Mesendoderm (in vitro differentiated cells): Measurements from ENCODE around the gene TWF2.
A peak's percentile ranks its signal among the peaks of the same experiment; 100 is the strongest.

ENCODE experiments used
- DNase-seq: peaks from one replicate; pipeline ENCODE4 v3.0.0; 2013
- H2AK5ac ChIP-seq: 2 replicates; pipeline ENCODE4 v1.6.1; 2013; ENCODE audit warnings: low read length, inconsistent platforms
- H2BK120ac ChIP-seq: 2 replicates; pipeline ENCODE4 v1.6.1; 2013; ENCODE audit warnings: low read depth, mild to moderate bottlenecking, low read length, moderate library complexity, mixed read lengths
- H2BK15ac ChIP-seq: replicated peaks from 2 replicates; pipeline ENCODE4 v1.6.1; 2013; ENCODE audit warnings: low read depth, mild to moderate bottlenecking, moderate library complexity
- H2BK5ac ChIP-seq: 2 replicates; pipeline ENCODE4 v1.6.1; 2013; ENCODE audit warnings: low read length, inconsistent platforms
- H3K18ac ChIP-seq: 2 replicates; pipeline ENCODE4 v1.6.1; 2013; ENCODE audit warnings: mild to moderate bottlenecking, low read length, mixed read lengths
- H3K23ac ChIP-seq: one replicate; pipeline ENCODE4 v1.6.1; 2013; ENCODE audit warnings: low read length
- H3K27ac ChIP-seq: 2 replicates; pipeline ENCODE4 v1.5.1; 2013; ENCODE audit warnings: low read depth, mild to moderate bottlenecking, inconsistent platforms, low read length, moderate library complexity
- H3K27me3 ChIP-seq: 2 replicates; pipeline ENCODE4 v1.6.1; 2013; ENCODE audit warnings: low read length, control low read depth, mild to moderate bottlenecking, inconsistent platforms; ENCODE audit not compliant: insufficient read depth, poor library complexity
- H3K36me3 ChIP-seq: 2 replicates; pipeline ENCODE4 v1.6.1; 2013; ENCODE audit warnings: low read length, inconsistent platforms; ENCODE audit not compliant: control insufficient read depth, insufficient read depth
- H3K4ac ChIP-seq: one replicate; pipeline ENCODE4 v1.6.1; 2013; ENCODE audit warnings: low read depth, mild to moderate bottlenecking, low read length, moderate library complexity
- H3K4me1 ChIP-seq: 2 replicates; pipeline ENCODE4 v1.6.1; 2013; ENCODE audit warnings: low read depth, low read length, inconsistent platforms; ENCODE audit not compliant: control insufficient read depth
- H3K4me2 ChIP-seq: 2 replicates; pipeline ENCODE4 v1.6.1; 2013; ENCODE audit warnings: low read length
- H3K4me3 ChIP-seq: 2 replicates; pipeline ENCODE4 v1.5.1; 2013; ENCODE audit warnings: mild to moderate bottlenecking, low read length
- H3K56ac ChIP-seq: one replicate; pipeline ENCODE4 v1.6.1; 2013; ENCODE audit warnings: low read length
- H3K79me1 ChIP-seq: 2 replicates; pipeline ENCODE4 v1.6.1; 2013; ENCODE audit warnings: low read length, inconsistent platforms
- H3K79me2 ChIP-seq: 2 replicates; pipeline ENCODE4 v1.6.1; 2013; ENCODE audit warnings: mild to moderate bottlenecking, low read length; ENCODE audit not compliant: control insufficient read depth, insufficient read depth
- H3K9ac ChIP-seq: 2 replicates; pipeline ENCODE4 v1.6.1; 2013; ENCODE audit warnings: low read length, inconsistent platforms
- H4K5ac ChIP-seq: one replicate; pipeline ENCODE4 v1.6.1; 2013; ENCODE audit warnings: low read length
- H4K8ac ChIP-seq: one replicate; pipeline ENCODE4 v1.6.1; 2013; ENCODE audit warnings: low read depth, mild to moderate bottlenecking, control low read depth, low read length, moderate library complexity
- WGBS: extraction: QIAGEN DNeasy Blood & Tissue Kit; methylation state at CpG from one replicate; pipeline ENCODE4 v1.1.7; 2013; ENCODE audit warnings: low lambda C conversion rate, missing lambda C conversion rate; ENCODE audit not compliant: insufficient coverage; ENCODE audit errors: extremely low coverage; 5-methylcytosine and 5-hydroxymethylcytosine counted together

TWF2 gene

DNA sequence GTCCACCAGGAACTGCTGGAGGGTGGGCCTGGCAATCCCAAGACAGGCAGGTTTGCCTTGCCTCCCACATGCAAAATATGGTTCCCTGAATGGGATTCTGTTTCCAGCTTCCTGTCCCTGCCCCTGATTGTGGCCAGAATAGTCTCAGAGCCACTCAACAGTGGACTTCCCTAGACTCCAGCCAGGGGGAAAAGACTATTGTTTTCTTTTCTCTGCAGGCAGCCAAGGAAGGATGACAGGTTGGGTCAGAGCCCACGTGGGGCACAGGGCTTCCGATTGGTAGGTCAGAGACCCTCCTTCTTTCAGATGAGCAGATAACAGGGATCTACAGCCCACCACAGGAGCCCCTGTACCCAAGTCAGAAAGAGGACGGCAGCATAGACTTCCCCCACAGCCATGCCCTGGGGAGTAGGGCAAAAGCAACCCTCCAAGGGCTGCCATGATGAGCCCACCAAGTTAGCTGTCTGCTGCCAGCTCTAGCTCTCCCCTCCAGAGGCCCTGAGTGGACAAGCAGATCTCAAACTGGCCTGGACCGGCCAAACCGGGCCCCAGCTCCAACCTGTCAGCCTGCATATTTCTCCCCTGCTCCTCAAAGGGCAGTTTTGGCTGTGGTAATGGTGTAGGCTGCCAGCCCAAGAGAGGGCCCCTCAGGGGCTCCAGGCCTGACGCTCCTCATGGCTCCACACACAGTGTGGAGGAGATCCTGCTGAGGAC, 19.9 kb downstream of the TWF2 start:
- Histone ChIP-seq H3K27ac (no peak overlapping the region), H2AK5ac (no peak overlapping the region), H3K79me1 (no peaks in the 10 kb centered on the region), H3K18ac (no peak overlapping the region), H3K4me2 (no peak overlapping the region), H4K8ac (no peak overlapping the region), H2BK15ac (no peak overlapping the region), H4K5ac (no peak overlapping the region), H3K9ac (no peak overlapping the region), H3K27me3 (no peaks in the 10 kb centered on the region), H2BK120ac (no peak overlapping the region), H3K4me1 (no peaks in the 10 kb centered on the region), H3K4me3 (no peak overlapping the region), H3K56ac (no peak overlapping the region), H3K36me3 (peaks cover 4% of the 10 kb centered on the region), H2BK5ac (no peak overlapping the region), H3K79me2 (no peaks in the 10 kb centered on the region), H3K4ac (no peak overlapping the region), H3K23ac (no peak overlapping the region)
- DNase-seq = peak; percentile 50
- no CpG with 5 or more reads among the region's 6 CpGs for WGBS

DNA sequence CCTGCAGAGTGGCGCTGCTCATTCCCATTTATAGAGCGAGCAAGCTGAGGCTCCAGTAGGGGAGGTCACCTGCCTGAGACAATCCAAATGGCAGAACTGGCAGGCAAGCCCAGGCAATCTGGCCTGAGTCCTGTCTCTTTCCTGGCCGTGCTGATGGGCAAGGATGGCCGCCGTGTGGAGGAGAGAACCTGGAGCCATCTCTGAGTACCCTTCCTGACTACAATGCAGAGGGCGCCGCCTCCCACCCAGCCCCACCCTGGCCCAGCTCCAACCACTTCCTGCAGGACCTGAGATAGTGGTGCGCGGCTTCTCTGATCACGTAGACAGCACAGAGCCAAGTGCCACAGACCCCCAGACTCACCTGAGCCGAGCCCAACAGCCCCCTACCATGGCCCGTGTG, 20.5 kb downstream of the TWF2 start:
- Histone ChIP-seq H3K79me2 (no peaks in the 10 kb centered on the region), H2BK120ac (no peak overlapping the region), H4K8ac (no peak overlapping the region), H3K4me3 (no peak overlapping the region), H3K4ac (no peak overlapping the region), H3K23ac (no peak overlapping the region), H2AK5ac (no peak overlapping the region), H3K27me3 (no peaks in the 10 kb centered on the region), H3K18ac (no peak overlapping the region), H2BK15ac (no peak overlapping the region), H3K56ac (no peak overlapping the region), H3K79me1 (no peaks in the 10 kb centered on the region), H3K27ac (no peak overlapping the region), H2BK5ac (no peak overlapping the region), H4K5ac (no peak overlapping the region), H3K9ac (no peak overlapping the region), H3K36me3 (peaks cover 6% of the 10 kb centered on the region), H3K4me1 (no peaks in the 10 kb centered on the region), H3K4me2 (no peak overlapping the region)
- no CpG with 5 or more reads among the region's 12 CpGs for WGBS
- no peak for DNase-seq

DNA sequence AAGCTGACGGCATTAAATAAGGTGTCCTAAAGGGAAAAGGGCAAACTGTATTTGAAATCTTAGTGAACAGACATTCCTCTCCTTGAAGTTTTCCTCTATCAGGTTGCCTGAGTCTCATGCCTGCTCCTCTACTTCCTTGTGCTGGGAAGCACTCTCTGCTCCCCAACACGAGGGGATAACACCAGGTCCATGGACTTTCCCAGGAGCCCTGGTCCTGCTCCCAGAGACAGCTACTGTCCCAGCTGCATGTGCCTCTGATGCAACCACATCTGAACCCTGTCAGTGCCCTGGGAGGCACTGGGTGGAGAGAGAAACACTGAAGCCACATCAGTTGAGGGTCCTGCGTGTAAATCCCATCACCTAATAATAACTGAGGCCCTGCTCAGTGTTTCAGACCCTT, 20.9 kb downstream of the TWF2 start:
- Histone ChIP-seq H3K9ac (no peak overlapping the region), H3K4me1 (no peaks in the 10 kb centered on the region), H3K56ac (no peak overlapping the region), H3K36me3 (peaks cover 8% of the 10 kb centered on the region), H2BK5ac (no peak overlapping the region), H3K79me2 (no peaks in the 10 kb centered on the region), H3K23ac (no peak overlapping the region), H3K27me3 (no peaks in the 10 kb centered on the region), H3K4me2 (no peak overlapping the region), H3K27ac (no peak overlapping the region), H2AK5ac (no peak overlapping the region), H2BK15ac (no peak overlapping the region), H2BK120ac (no peak overlapping the region), H3K4me3 (no peak overlapping the region), H4K5ac (no peak overlapping the region), H3K79me1 (no peaks in the 10 kb centered on the region), H3K4ac (no peak overlapping the region), H3K18ac (no peak overlapping the region), H4K8ac (no peak overlapping the region)
- no peak for DNase-seq
- WGBS = no CpG with 5 or more reads among the region's 3 CpGs

DNA sequence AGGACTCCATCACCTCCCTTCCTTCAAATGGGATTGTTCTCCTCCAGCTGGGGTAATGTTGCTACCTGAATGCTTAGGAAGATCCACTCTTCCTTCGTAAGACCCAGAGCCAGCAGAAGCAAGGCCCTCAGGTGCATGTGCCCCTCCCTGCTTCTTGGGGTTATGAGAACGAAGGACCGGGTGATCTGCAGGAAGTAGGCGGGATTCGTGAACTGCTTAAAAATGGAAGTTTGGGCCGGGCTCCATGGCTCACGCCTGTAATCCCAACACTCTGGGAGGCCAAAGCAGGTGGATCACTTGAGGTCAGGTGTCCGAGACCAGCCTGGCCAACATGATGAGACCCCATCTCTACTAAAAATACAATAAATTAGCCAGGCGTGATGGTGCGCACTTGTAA, 21.6 kb downstream of the TWF2 start:
- H3K9ac ChIP-seq = no peak overlapping the region
- H2BK5ac ChIP-seq = no peak overlapping the region
- no peak overlapping the region for H4K5ac ChIP-seq
- no peaks in the 10 kb centered on the region for H3K79me2 ChIP-seq
- no peak overlapping the region for H2BK120ac ChIP-seq
- no peak overlapping the region for H3K4me3 ChIP-seq
- no peak overlapping the region for H3K23ac ChIP-seq
- H4K8ac ChIP-seq = no peak overlapping the region
- H3K56ac ChIP-seq = no peak overlapping the region
- no peak overlapping the region for H3K18ac ChIP-seq
- H2AK5ac ChIP-seq = no peak overlapping the region
- no peaks in the 10 kb centered on the region for H3K4me1 ChIP-seq
- H3K79me1 ChIP-seq = no peaks in the 10 kb centered on the region
- no CpG with 5 or more reads among the region's 10 CpGs for WGBS
- no peak overlapping the region for H3K4ac ChIP-seq
- no peak overlapping the region for H3K27ac ChIP-seq
- H2BK15ac ChIP-seq = no peak overlapping the region
- no peak for DNase-seq
- H3K4me2 ChIP-seq = no peak overlapping the region
- H3K36me3 ChIP-seq = peaks cover 11% of the 10 kb centered on the region
- H3K27me3 ChIP-seq = no peaks in the 10 kb centered on the region

DNA sequence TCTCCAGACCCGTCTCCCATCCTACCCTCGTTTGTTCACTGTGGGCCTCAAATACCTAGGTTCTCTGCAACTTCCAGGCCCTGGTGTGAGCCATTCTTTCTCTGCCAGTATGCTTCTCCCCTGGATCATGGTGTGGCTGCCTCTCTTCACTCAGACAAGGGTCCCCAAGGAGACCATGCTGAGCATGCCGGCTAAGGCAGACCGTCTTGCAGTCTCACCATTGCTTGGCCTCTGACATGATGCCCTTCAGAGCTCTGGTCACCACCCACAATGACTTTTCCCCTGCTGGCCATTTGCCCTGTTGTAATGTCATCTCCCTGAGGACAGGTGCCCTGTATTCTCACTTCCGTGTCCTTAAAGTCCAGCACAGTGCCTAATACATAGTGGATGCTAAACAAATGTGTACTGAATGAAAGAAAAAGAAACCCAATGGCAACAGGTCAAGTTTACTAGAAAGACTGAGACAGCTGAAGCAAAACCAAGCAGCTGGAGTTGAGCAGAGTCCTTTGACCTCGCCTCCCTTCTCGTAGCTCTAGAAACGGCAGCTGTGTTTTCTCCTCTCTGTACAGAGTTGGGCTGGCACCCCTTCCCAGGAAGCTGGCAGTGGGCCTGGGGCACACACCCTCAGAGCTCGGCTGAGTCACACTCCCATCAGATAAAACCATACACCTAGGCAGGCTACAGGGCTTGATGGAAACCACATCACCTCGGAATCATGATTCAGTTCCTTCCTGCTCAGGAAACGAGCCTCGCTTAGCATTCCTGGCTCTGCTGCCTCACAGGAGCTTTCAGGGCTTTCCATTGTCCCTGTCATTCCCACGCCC, 22.2 kb downstream of the TWF2 start:
- no CpG with 5 or more reads among the region's 13 CpGs for whole genome bisulfite sequencing
- DNase-seq = peak; percentile 45
- H3K4me3 ChIP-seq = no peak overlapping the region

More for the DNA sequence above, 22.2 kb downstream of the TWF2 start:
- Histone ChIP-seq H4K5ac (no peak overlapping the region), H3K4me2 (no peak overlapping the region), H2BK15ac (no peak overlapping the region), H2BK5ac (no peak overlapping the region), H3K4me1 (no peaks in the 10 kb centered on the region), H3K18ac (no peak overlapping the region), H2AK5ac (no peak overlapping the region), H2BK120ac (no peak overlapping the region), H3K79me1 (no peaks in the 10 kb centered on the region), H3K36me3 (peaks cover 15% of the 10 kb centered on the region), H3K4ac (no peak overlapping the region), H4K8ac (no peak overlapping the region), H3K56ac (no peak overlapping the region), H3K23ac (no peak overlapping the region), H3K27me3 (no peaks in the 10 kb centered on the region), H3K9ac (no peak overlapping the region), H3K79me2 (no peaks in the 10 kb centered on the region), H3K27ac (no peak overlapping the region)
